ENCODE measurements around the gene TRAK2. TPM values are rescaled to one million over a fixed set of nuclear protein-coding genes. Genes with fewer than 3 reads are reported as not detected.
"Not testable (repeated sequence)": the region's sequence is repeated elsewhere in the genome, so short reads cannot be mapped to it uniquely, and the experiment has no call there.

The TRAK2 gene
- total and polyA plus RNA-seq, 10 donors: 7.1 to 63.0 (median 37.7) TPM

- no peaks in the 10 kb centered on the region for H3K27me3 ChIP-seq (replicated peaks in 1 of 7)
- 89 to 95% (median 91%) methylated on average over 4 of the region's 4 CpGs for WGBS, 5 donors
- intact Hi-C loops (cut with DNase I; ENCODE audit: low total_unique reads): no loop called here
- DNase-seq: no peak
- TF ChIP-seq POLR2AphosphoS5 (IDR thresholded peaks at IDR 0.05): no peak
- TF ChIP-seq POLR2A (IDR thresholded peaks at IDR 0.05): no peak
- TF ChIP-seq, protein P1, sequence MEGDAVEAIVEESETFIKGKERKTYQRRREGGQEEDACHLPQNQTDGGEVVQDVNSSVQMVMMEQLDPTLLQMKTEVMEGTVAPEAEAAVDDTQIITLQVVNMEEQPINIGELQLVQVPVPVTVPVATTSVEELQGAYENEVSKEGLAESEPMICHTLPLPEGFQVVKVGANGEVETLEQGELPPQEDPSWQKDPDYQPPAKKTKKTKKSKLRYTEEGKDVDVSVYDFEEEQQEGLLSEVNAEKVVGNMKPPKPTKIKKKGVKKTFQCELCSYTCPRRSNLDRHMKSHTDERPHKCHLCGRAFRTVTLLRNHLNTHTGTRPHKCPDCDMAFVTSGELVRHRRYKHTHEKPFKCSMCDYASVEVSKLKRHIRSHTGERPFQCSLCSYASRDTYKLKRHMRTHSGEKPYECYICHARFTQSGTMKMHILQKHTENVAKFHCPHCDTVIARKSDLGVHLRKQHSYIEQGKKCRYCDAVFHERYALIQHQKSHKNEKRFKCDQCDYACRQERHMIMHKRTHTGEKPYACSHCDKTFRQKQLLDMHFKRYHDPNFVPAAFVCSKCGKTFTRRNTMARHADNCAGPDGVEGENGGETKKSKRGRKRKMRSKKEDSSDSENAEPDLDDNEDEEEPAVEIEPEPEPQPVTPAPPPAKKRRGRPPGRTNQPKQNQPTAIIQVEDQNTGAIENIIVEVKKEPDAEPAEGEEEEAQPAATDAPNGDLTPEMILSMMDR (IDR thresholded peaks at IDR 0.05 in 8 of 11, conservative IDR thresholded peaks at IDR 0.05 in 3 of 11): no peak
- H3K9me3 ChIP-seq: no peaks in the 10 kb centered on the region
- no peaks in the 10 kb centered on the region for H3K4me1 ChIP-seq
- H3K36me3 ChIP-seq: no peaks in the 10 kb centered on the region
- no peak overlapping the region for H3K27ac ChIP-seq
- no peak overlapping the region for H3K4me3 ChIP-seq
These were observed 39.0 kb upstream of the TRAK2 start for GRCh38 chr2:201490291-201490690.

- H3K4me1 ChIP-seq: no peaks in the 10 kb centered on the region
- peaks cover 0 to 32% (median 3%) of the 10 kb centered on the region in 6 donors for H3K36me3 ChIP-seq
- no peaks in the 10 kb centered on the region for H3K27me3 ChIP-seq (replicated peaks in 1 of 7)
- TF ChIP-seq, protein P1 (IDR thresholded peaks at IDR 0.05 in 8 of 11, conservative IDR thresholded peaks at IDR 0.05 in 3 of 11): no peak
- TF ChIP-seq POLR2AphosphoS5 (IDR thresholded peaks at IDR 0.05): no peak
- TF ChIP-seq POLR2A (IDR thresholded peaks at IDR 0.05): no peak
- 47 to 60% (median 52%) methylated on average over 4 of the region's 4 CpGs for WGBS, 5 donors
- H3K27ac ChIP-seq: no peak overlapping the region
- H3K4me3 ChIP-seq: no peak overlapping the region
- intact Hi-C loops (cut with DNase I; ENCODE audit: low total_unique reads): no loop called here
- no peak for DNase-seq
- no peaks in the 10 kb centered on the region for H3K9me3 ChIP-seq
These were observed 33.5 kb upstream of the TRAK2 start for GRCh38 chr2:201484805-201485204.

GRCh38 chr2:201483758-201484157, 32.5 kb upstream of the TRAK2 start:
- 82 to 94% (median 90%) methylated on average over 4 of the region's 4 CpGs for WGBS, 5 donors

GRCh38 chr2:201483342-201483741, 32.1 kb upstream of the TRAK2 start:
- 0 to 57% (median 0%) methylated on average over 1 of the region's 1 CpG for WGBS, 5 donors
- H3K4me3 ChIP-seq: no peak overlapping the region
- no peaks in the 10 kb centered on the region for H3K4me1 ChIP-seq
- TF ChIP-seq, protein P1 (IDR thresholded peaks at IDR 0.05 in 8 of 11, conservative IDR thresholded peaks at IDR 0.05 in 3 of 11): no peak
- TF ChIP-seq POLR2A (IDR thresholded peaks at IDR 0.05) (no peak), POLR2AphosphoS5 (IDR thresholded peaks at IDR 0.05) (no peak)
- intact Hi-C loops (cut with DNase I; ENCODE audit: low total_unique reads): no loop called here
- H3K27me3 ChIP-seq (replicated peaks in 1 of 7): no peaks in the 10 kb centered on the region
- no peak overlapping the region for H3K27ac ChIP-seq
- DNase-seq: no peak
- peaks cover 0 to 47% (median 11%) of the 10 kb centered on the region in 6 donors for H3K36me3 ChIP-seq
- no peaks in the 10 kb centered on the region for H3K9me3 ChIP-seq

More at GRCh38 chr2:201483758-201484157, 32.5 kb upstream of the TRAK2 start:
- H3K9me3 ChIP-seq; H3K4me1 ChIP-seq; DNase-seq; H3K27ac ChIP-seq; H3K27me3 ChIP-seq (replicated peaks in 1 of 7); H3K4me3 ChIP-seq; intact Hi-C loops (cut with DNase I; ENCODE audit: low total_unique reads): not testable (repeated sequence)
- H3K36me3 ChIP-seq: peaks cover 0 to 42% (median 8%) of the 10 kb centered on the region in 6 donors

GRCh38 chr2:201482543-201482942, 31.3 kb upstream of the TRAK2 start:
- no peaks in the 10 kb centered on the region for H3K4me1 ChIP-seq
- no peaks in the 10 kb centered on the region for H3K27me3 ChIP-seq (replicated peaks in 1 of 7)
- TF ChIP-seq POLR2AphosphoS5 (IDR thresholded peaks at IDR 0.05) (no peak), POLR2A (IDR thresholded peaks at IDR 0.05) (no peak)
- TF ChIP-seq, protein P1 (IDR thresholded peaks at IDR 0.05 in 8 of 11, conservative IDR thresholded peaks at IDR 0.05 in 3 of 11): no peak
- H3K9me3 ChIP-seq: no peaks in the 10 kb centered on the region
- intact Hi-C loops (cut with DNase I; ENCODE audit: low total_unique reads): no loop called here
- no peak for DNase-seq
- peaks cover 0 to 55% (median 16%) of the 10 kb centered on the region in 6 donors for H3K36me3 ChIP-seq
- 93 to 99% (median 98%) methylated on average over 4 of the region's 4 CpGs for whole genome bisulfite sequencing, 5 donors
- H3K27ac ChIP-seq: no peak overlapping the region
- H3K4me3 ChIP-seq: no peak overlapping the region
